Esophagus muscularis mucosa (tissue), 3 donors: ENCODE results near the gene GLI3.

Experiments used
- CTCF ChIP-seq, 3 experiments: fragments of 200-600 bp in 2 of 3; fragments of 450-650 bp in 1 of 3; sonication (generic) in 2 of 3; IDR thresholded peaks; one replicate each; pipeline ENCODE4 v1.5.1; 2017 to 2019; ENCODE audit warnings: antibody characterized with exemption in 3 of 3, mild to moderate bottlenecking in 2 of 3, moderate library complexity in 1 of 3
- POLR2A ChIP-seq: fragments of 450-650 bp; IDR thresholded peaks from one replicate; pipeline ENCODE4 v1.6.1; 2017; ENCODE audit warnings: antibody characterized with exemption, moderate library complexity, mild to moderate bottlenecking, low read depth
- POLR2AphosphoS5 ChIP-seq, 2 donors: sonication (generic); formaldehyde crosslinking; IDR thresholded peaks; one replicate each; pipeline ENCODE4 v1.6.1; 2017; ENCODE audit warnings: antibody characterized with exemption in 2 of 2

DNA sequence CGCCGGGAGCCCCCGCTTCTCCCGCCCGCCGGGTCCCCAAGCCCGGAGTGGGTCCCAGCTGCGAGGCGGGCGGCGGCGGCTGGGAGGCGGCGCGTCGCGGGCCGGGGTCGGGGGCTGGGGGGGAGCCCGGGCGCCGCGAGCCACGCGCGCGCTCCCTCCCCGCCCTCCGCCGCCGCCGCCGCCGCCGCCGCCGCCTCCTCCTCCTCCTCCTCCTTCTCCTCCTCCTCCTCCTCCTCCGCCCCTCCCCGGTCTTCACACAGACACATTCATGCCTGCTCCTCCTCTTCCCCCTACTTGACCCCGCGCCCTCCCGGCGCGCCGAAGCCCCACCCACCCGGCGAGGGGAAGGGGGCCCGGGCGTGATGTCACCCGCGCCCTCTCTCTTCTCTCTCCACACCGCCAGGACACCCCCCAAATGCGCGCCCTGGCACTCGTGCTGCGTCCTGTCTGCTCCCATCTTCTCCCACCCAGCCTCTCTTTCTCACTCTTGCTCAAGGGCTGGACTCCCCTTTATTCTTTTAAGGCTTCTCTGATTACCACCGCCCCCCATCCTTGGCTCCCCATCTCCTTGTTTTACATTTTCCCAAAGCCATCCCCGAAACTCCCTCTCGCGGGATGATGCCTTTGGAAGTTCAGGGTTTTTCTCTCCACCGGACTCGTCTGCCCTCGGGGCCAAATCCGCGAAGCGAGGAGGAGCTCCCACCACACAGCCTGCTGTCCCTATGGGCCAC, 967 bp upstream of the GLI3 start:
- no peak for TF ChIP-seq CTCF (IDR thresholded peaks at IDR 0.05)
- TF ChIP-seq POLR2A = no peak
- TF ChIP-seq POLR2AphosphoS5 (IDR thresholded peaks at IDR 0.05) = no peak
